Osteoblast (primary cell): Measurements from ENCODE around the gene SLC22A2. TPM values are rescaled to one million over a fixed set of nuclear protein-coding genes. Genes with fewer than 3 reads are reported as not detected.

ENCODE experiments used
- DNase-seq: peaks from one replicate; pipeline ENCODE4 v3.0.0; 2011; ENCODE audit warnings: low spot score, mixed read lengths; ENCODE audit not compliant: insufficient read length; ENCODE audit errors: missing footprints
- H2AFZ ChIP-seq: 2 replicates; pipeline ENCODE4 v1.6.0; 2011; ENCODE audit warnings: mild to moderate bottlenecking, low read length
- H3K27ac ChIP-seq: 2 replicates; pipeline ENCODE4 v1.5.1; 2011; ENCODE audit warnings: mild to moderate bottlenecking, low read depth, low read length, moderate library complexity
- H3K27me3 ChIP-seq: 2 replicates; pipeline ENCODE4 v1.6.0; 2012; ENCODE audit warnings: mild to moderate bottlenecking, control low read depth, inconsistent platforms, low read length, moderate library complexity; ENCODE audit not compliant: insufficient read depth
- H3K36me3 ChIP-seq: 2 replicates; pipeline ENCODE4 v1.5.1; 2011; ENCODE audit warnings: mild to moderate bottlenecking, low read length, control low read depth, moderate library complexity; ENCODE audit not compliant: insufficient read depth
- H3K4me1 ChIP-seq: 2 replicates; pipeline ENCODE4 v1.5.1; 2011; ENCODE audit warnings: mild to moderate bottlenecking, low read length, control low read depth, moderate library complexity; ENCODE audit not compliant: insufficient read depth
- H3K4me2 ChIP-seq: 2 replicates; pipeline ENCODE4 v1.6.0; 2011; ENCODE audit warnings: mild to moderate bottlenecking, low read length; ENCODE audit not compliant: insufficient read depth
- H3K4me3 ChIP-seq: fragments of 200-600 bp; sonication (generic); 3 replicates; pipeline ENCODE4 v1.5.1; 2012; ENCODE audit warnings: mild to moderate bottlenecking, low read length, inconsistent platforms; ENCODE audit not compliant: insufficient read depth
- H3K79me2 ChIP-seq: 2 replicates; pipeline ENCODE4 v1.6.0; 2012; ENCODE audit warnings: mild to moderate bottlenecking, low read length, control low read depth, inconsistent platforms; ENCODE audit not compliant: insufficient read depth
- H3K9me3 ChIP-seq: 2 replicates; pipeline ENCODE4 v1.5.1; 2011; ENCODE audit warnings: low read depth, low read length, control low read depth
- H4K20me1 ChIP-seq: 2 replicates; pipeline ENCODE4 v1.6.0; 2012; ENCODE audit warnings: mild to moderate bottlenecking, low read length, control low read depth; ENCODE audit not compliant: insufficient read depth
- CTCF ChIP-seq: IDR thresholded peaks from 2 replicates; pipeline ENCODE4 v1.5.1; 2011; ENCODE audit warnings: mild to moderate bottlenecking, low read depth, low read length, moderate library complexity; ENCODE audit errors: extremely low read depth
- total RNA-seq: library from RNA; depleted of rRNA; stranded (reverse); fragments of >200 nt; gene quantifications from 2 replicates; pipeline ENCODE4 v1.2.3, GENCODE V29; 2012

Gene SLC22A2
- total RNA-seq, 1 donor, result under 0.01 TPM

DNA sequence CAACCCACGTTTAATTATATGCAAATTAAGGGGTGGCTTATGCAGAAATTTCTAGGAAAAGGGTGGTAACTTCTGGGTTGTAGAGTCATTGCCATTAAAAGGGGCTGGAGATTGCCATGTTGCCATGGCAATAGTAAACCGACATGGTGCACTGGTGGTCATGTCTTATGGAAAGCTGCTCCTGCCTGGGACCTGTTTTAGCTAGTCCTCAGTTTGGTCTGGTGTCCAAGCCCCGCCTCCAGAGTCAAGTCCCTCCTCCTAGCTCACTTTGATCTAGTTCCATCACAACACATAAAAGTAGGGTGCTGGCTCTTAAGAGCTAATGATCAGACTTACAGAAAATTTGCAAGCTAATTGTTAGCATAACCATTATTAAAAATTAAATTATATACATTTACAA is 5.3 kb downstream of the SLC22A2 start:
- no peak overlapping the region for H3K27ac ChIP-seq
- no peaks in the 10 kb centered on the region for H3K36me3 ChIP-seq
- no peaks in the 10 kb centered on the region for H3K27me3 ChIP-seq
- TF ChIP-seq CTCF, result no peak
- H3K4me2 ChIP-seq, result no peak overlapping the region
- DNase-seq, result no peak
- H3K9me3 ChIP-seq, result no peaks in the 10 kb centered on the region
- no peak overlapping the region for H2AFZ ChIP-seq
- no peak overlapping the region for H3K4me3 ChIP-seq
- no peaks in the 10 kb centered on the region for H3K79me2 ChIP-seq
- H4K20me1 ChIP-seq, result no peaks in the 10 kb centered on the region
- H3K4me1 ChIP-seq, result peaks cover 5% of the 10 kb centered on the region

GRCh38 chr6:160252073-160252813 is 6.4 kb downstream of the SLC22A2 start:
- H3K27me3 ChIP-seq, result no peaks in the 10 kb centered on the region
- H3K4me2 ChIP-seq, result no peak overlapping the region
- no peak overlapping the region for H3K4me3 ChIP-seq
- peaks cover 16% of the 10 kb centered on the region for H3K4me1 ChIP-seq
- no peaks in the 10 kb centered on the region for H4K20me1 ChIP-seq
- H3K27ac ChIP-seq, result no peak overlapping the region
- no peaks in the 10 kb centered on the region for H3K79me2 ChIP-seq
- no peak for TF ChIP-seq CTCF
- H3K36me3 ChIP-seq, result no peaks in the 10 kb centered on the region
- no peaks in the 10 kb centered on the region for H3K9me3 ChIP-seq
- no peak overlapping the region for H2AFZ ChIP-seq
- no peak for DNase-seq

DNA sequence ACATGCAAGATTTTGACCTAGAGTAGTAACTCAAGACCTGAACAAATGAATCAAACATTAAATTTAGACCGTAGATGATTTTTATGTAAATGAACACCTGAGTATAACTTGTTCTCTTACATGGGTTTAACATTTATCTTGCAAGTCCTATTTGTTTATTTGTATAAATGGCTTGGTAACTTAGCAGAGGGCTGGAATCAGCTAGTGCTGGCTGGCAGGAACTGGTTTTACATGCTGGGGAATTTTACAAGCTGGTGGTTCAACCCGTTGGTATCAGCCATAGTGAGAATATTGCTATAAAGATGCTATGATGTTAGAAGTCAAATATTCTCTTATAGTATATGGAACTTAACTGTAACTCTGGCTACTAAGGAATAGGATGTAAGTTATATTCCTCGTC is 8.9 kb downstream of the SLC22A2 start:
- Histone ChIP-seq H3K9me3 (no peaks in the 10 kb centered on the region), H3K36me3 (no peaks in the 10 kb centered on the region)
- no peak for DNase-seq

DNA sequence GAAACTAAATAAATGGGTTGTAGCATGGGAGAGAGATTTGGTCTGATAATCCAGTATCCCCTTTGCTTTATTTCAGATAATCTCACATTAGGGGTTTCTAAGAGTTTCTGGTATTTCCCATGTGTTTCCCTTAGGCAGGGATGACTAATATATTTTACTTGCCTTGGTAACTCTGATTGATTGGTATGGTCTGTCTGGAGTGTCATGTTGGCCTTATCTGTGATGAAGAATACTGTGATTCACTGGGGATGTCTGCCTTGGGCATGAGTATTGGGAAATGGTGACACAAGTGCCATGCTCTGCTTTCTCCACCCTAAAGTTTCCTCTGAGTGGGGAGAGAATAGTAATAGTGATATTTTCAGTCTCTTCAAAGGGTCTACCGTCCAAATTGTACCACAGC is 10.1 kb downstream of the SLC22A2 start:
- H4K20me1 ChIP-seq, result no peaks in the 10 kb centered on the region
- no peak for TF ChIP-seq CTCF
- no peak for DNase-seq

More for the DNA sequence above, 8.9 kb downstream of the SLC22A2 start:
- Histone ChIP-seq H3K4me3 (no peak overlapping the region), H3K27ac (no peak overlapping the region), H3K4me1 (peaks cover 16% of the 10 kb centered on the region), H3K79me2 (no peaks in the 10 kb centered on the region), H2AFZ (no peak overlapping the region), H3K4me2 (no peak overlapping the region), H3K27me3 (no peaks in the 10 kb centered on the region), H4K20me1 (no peaks in the 10 kb centered on the region)
- TF ChIP-seq CTCF, result no peak

More for the DNA sequence above, 10.1 kb downstream of the SLC22A2 start:
- no peaks in the 10 kb centered on the region for H3K9me3 ChIP-seq
- no peak overlapping the region for H3K4me3 ChIP-seq
- peak overlapping the region; percentile 4 for H3K4me2 ChIP-seq
- no peak overlapping the region for H2AFZ ChIP-seq
- peak overlapping the region; percentile 28 for H3K27ac ChIP-seq
- no peaks in the 10 kb centered on the region for H3K36me3 ChIP-seq
- H3K79me2 ChIP-seq, result no peaks in the 10 kb centered on the region
- no peaks in the 10 kb centered on the region for H3K27me3 ChIP-seq
- H3K4me1 ChIP-seq, result peaks cover 16% of the 10 kb centered on the region
